Stimulated activated naive CD4-positive, alpha-beta T cell treated with Interleukin-2 at 50 U/mL for 16 hours (primary cell): ENCODE results near the gene HOXB5.

Source experiments
- DNase-seq: peaks from one replicate; lab custom pipeline; 2025; lab: John Stamatoyannopoulos, UW

Gene HOXB5

GRCh38 chr17:48546924-48547807 is 46.4 kb downstream of the HOXB5 start:
- no peak for DNase-seq

- DNase-seq = no peak
Observed at GRCh38 chr17:48546137-48546923, 47.2 kb downstream of the HOXB5 start.

- DNase-seq = no peak
Observed at GRCh38 chr17:48545539-48545938, 48.0 kb downstream of the HOXB5 start.

- DNase-seq = no peak
Observed at GRCh38 chr17:48545022-48545375, 48.6 kb downstream of the HOXB5 start, which contains the start of gene HOXB2. Gene HOXB2 (minus strand): TSS chr17:48545109. CDS start chr17:48544911, 198 bp downstream.

DNA sequence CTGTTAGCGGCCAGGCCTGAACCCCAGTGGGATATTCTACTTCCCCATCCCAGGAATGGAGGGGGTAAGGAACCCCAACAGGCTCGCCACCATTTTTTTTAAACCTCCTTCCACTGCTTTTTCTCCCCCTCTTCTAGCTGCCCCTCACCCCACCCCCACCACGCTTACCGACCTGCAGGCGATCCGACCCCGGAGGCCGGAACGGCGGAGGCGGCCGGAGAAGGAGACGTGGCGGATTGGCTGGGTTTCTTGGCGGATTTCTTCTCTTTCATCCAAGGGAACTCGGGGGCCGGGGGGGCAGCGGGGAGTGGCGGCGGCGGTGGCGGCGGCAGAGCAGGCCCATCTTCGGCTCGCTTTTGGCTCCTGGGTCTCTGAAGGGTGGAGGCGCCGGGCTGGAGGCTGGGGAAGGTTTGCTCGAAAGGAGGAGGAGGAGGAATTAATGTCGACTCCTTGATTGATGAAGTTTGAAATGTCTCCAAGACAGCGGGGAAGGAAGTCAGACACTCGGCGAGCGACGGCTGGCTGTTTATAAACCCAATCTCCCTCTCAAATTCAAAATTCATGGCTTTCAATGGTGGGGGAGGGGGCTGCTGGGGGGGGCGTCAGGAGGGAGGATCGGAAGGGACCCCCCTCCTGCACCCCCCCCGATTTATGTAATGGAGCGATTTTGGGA is 49.1 kb downstream of the HOXB5 start:
- peak; percentile 27 for DNase-seq

DNA sequence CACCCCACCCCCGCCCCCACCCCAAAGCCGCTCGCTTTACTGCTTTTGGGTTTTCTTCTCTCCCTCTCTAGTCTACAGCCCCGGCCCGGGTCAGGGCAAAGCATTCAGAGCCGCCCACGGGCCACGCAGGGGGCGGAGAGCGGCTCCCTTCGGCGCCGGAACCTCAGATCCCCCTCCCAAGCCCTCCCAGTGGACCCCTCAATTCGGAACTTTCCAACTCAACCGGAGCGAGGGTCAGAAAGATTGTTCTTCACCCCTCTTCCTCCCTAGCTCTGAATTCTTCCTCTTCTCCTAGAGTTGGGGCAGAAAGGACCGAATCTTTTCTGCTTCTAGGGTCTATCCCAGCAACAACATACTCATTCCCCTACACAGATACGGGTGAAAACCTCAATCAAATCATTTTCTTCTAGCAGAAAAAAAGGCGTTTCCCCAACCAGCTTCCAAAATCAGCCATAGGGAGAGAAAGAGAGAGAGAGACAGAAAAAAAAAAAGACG is 49.7 kb downstream of the HOXB5 start:
- peak; percentile 46 for DNase-seq

GRCh38 chr17:48543107-48543853 is 50.3 kb downstream of the HOXB5 start:
- peak; percentile 45 for DNase-seq

DNA sequence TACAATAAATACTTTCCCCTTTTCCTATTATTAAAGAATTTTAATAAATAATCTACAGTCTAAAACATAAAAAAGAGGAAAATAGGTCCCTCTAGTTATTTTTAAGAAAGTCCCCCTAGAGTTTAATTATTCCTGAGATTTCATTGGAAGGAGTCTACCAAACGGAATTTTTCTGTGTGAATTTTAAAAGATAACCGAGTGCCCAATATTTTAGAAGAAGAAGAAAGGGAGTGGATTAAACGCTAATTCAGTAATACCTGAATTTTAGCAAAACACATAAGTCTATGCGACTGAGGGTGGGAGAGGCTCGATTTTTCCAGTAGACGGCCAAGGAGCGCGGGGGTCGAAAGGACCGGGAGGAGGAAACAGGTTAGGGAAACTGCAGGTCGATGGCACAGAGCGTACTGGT is 50.9 kb downstream of the HOXB5 start:
- DNase-seq = no peak

- DNase-seq = no peak
Observed at GRCh38 chr17:48542114-48542656, 51.4 kb downstream of the HOXB5 start.

- peak; percentile 38 for DNase-seq
Observed at GRCh38 chr17:48541577-48542113, 51.9 kb downstream of the HOXB5 start.
